ENCODE results near the gene BLVRB. TPM values are rescaled to one million over a fixed set of nuclear protein-coding genes. Genes with fewer than 3 reads are reported as not detected.

Gene BLVRB
- polyA plus RNA-seq, 2 of the 4 experiments (the other 2 are of a cell fraction), result 202 to 280 TPM

DNA sequence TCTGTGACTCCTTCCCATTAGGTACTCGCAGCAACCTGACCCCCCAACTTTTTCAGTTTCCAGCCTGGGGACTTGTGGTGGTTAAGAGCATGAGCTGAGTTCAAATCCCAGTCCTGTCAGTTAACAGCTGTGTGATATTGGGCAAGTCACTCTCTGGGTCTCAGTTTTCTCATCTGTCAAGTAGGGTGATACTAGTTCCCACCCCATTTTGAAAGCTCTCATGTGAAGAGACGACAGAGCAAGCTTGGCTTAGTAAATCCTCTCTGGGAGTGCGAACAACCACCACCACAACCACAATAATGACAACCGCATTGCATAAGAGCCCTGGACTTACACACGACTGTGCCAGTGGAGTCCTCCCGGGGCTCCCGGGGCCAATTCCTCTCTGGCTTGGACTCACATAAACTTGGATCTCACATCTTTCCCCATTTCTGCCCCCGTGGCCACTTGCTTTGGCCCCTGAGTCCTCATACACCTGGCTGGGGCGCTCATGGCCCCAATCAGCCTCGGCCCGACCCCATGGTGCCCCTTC, 454 bp downstream of the BLVRB start (continued):
- TF ChIP-seq, protein P1, sequence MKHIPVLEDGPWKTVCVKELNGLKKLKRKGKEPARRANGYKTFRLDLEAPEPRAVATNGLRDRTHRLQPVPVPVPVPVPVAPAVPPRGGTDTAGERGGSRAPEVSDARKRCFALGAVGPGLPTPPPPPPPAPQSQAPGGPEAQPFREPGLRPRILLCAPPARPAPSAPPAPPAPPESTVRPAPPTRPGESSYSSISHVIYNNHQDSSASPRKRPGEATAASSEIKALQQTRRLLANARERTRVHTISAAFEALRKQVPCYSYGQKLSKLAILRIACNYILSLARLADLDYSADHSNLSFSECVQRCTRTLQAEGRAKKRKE (CRISPR knock-in tag; IDR thresholded peaks at IDR 0.05; ENCODE audit: low read depth), result no peak
- TF ChIP-seq RNF2 (IDR thresholded peaks at IDR 0.05; ENCODE audit: borderline replicate concordance, low read depth), result no peak
- peak; percentile 99 for TF ChIP-seq KDM1A (IDR thresholded peaks at IDR 0.05; ENCODE audit: low read depth)
- TF ChIP-seq EP300 (IDR thresholded peaks at IDR 0.05), result no peak
- TF ChIP-seq, protein P2, sequence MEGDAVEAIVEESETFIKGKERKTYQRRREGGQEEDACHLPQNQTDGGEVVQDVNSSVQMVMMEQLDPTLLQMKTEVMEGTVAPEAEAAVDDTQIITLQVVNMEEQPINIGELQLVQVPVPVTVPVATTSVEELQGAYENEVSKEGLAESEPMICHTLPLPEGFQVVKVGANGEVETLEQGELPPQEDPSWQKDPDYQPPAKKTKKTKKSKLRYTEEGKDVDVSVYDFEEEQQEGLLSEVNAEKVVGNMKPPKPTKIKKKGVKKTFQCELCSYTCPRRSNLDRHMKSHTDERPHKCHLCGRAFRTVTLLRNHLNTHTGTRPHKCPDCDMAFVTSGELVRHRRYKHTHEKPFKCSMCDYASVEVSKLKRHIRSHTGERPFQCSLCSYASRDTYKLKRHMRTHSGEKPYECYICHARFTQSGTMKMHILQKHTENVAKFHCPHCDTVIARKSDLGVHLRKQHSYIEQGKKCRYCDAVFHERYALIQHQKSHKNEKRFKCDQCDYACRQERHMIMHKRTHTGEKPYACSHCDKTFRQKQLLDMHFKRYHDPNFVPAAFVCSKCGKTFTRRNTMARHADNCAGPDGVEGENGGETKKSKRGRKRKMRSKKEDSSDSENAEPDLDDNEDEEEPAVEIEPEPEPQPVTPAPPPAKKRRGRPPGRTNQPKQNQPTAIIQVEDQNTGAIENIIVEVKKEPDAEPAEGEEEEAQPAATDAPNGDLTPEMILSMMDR (IDR thresholded peaks at IDR 0.05), result no peak
- TF ChIP-seq, protein P3, sequence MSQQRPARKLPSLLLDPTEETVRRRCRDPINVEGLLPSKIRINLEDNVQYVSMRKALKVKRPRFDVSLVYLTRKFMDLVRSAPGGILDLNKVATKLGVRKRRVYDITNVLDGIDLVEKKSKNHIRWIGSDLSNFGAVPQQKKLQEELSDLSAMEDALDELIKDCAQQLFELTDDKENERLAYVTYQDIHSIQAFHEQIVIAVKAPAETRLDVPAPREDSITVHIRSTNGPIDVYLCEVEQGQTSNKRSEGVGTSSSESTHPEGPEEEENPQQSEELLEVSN (IDR thresholded peaks at IDR 0.05; ENCODE audit: borderline replicate concordance, low read depth), result no peak
- TF ChIP-seq, protein P4, sequence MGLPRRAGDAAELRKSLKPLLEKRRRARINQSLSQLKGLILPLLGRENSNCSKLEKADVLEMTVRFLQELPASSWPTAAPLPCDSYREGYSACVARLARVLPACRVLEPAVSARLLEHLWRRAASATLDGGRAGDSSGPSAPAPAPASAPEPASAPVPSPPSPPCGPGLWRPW (IDR thresholded peaks at IDR 0.05), result 0 out of 2 replicates have a peak, but pooled peaks have one; percentile 12
- TF ChIP-seq POLR2A (IDR thresholded peaks at IDR 0.05; ENCODE audit: low read length), result no peak
- no peak for TF ChIP-seq ZFP36 (IDR thresholded peaks at IDR 0.05; ENCODE audit: borderline replicate concordance, partially characterized antibody)
- TF ChIP-seq NPAS2 (CRISPR knock-in tag; IDR thresholded peaks at IDR 0.05; ENCODE audit: borderline replicate concordance), result no peak
- TF ChIP-seq, protein P5, sequence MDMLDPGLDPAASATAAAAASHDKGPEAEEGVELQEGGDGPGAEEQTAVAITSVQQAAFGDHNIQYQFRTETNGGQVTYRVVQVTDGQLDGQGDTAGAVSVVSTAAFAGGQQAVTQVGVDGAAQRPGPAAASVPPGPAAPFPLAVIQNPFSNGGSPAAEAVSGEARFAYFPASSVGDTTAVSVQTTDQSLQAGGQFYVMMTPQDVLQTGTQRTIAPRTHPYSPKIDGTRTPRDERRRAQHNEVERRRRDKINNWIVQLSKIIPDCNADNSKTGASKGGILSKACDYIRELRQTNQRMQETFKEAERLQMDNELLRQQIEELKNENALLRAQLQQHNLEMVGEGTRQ (IDR thresholded peaks at IDR 0.05), result no peak
- TF ChIP-seq, protein P6, sequence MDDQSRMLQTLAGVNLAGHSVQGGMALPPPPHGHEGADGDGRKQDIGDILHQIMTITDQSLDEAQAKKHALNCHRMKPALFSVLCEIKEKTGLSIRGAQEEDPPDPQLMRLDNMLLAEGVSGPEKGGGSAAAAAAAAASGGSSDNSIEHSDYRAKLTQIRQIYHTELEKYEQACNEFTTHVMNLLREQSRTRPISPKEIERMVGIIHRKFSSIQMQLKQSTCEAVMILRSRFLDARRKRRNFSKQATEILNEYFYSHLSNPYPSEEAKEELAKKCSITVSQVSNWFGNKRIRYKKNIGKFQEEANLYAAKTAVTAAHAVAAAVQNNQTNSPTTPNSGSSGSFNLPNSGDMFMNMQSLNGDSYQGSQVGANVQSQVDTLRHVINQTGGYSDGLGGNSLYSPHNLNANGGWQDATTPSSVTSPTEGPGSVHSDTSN (IDR thresholded peaks at IDR 0.05), result 0 out of 2 replicates have a peak, but pooled peaks have one; percentile 28
- no peak for TF ChIP-seq MAFK (IDR thresholded peaks at IDR 0.05; ENCODE audit: partially characterized antibody)
- peak; percentile 94; the same call in 1 of the 2 replicates for TF ChIP-seq HDAC2 (IDR thresholded peaks at IDR 0.05)
- no peak for TF ChIP-seq EHMT2 (IDR thresholded peaks at IDR 0.05; ENCODE audit: low read depth)
- TF ChIP-seq, protein P7, sequence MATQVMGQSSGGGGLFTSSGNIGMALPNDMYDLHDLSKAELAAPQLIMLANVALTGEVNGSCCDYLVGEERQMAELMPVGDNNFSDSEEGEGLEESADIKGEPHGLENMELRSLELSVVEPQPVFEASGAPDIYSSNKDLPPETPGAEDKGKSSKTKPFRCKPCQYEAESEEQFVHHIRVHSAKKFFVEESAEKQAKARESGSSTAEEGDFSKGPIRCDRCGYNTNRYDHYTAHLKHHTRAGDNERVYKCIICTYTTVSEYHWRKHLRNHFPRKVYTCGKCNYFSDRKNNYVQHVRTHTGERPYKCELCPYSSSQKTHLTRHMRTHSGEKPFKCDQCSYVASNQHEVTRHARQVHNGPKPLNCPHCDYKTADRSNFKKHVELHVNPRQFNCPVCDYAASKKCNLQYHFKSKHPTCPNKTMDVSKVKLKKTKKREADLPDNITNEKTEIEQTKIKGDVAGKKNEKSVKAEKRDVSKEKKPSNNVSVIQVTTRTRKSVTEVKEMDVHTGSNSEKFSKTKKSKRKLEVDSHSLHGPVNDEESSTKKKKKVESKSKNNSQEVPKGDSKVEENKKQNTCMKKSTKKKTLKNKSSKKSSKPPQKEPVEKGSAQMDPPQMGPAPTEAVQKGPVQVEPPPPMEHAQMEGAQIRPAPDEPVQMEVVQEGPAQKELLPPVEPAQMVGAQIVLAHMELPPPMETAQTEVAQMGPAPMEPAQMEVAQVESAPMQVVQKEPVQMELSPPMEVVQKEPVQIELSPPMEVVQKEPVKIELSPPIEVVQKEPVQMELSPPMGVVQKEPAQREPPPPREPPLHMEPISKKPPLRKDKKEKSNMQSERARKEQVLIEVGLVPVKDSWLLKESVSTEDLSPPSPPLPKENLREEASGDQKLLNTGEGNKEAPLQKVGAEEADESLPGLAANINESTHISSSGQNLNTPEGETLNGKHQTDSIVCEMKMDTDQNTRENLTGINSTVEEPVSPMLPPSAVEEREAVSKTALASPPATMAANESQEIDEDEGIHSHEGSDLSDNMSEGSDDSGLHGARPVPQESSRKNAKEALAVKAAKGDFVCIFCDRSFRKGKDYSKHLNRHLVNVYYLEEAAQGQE (IDR thresholded peaks at IDR 0.05), result no peak
- TF ChIP-seq MYC (IDR thresholded peaks at IDR 0.05; ENCODE audit: borderline replicate concordance, low read length), result no peak
- TF ChIP-seq, protein P8, sequence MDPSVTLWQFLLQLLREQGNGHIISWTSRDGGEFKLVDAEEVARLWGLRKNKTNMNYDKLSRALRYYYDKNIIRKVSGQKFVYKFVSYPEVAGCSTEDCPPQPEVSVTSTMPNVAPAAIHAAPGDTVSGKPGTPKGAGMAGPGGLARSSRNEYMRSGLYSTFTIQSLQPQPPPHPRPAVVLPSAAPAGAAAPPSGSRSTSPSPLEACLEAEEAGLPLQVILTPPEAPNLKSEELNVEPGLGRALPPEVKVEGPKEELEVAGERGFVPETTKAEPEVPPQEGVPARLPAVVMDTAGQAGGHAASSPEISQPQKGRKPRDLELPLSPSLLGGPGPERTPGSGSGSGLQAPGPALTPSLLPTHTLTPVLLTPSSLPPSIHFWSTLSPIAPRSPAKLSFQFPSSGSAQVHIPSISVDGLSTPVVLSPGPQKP (IDR thresholded peaks at IDR 0.05; ENCODE audit: low read depth, low read length), result no peak
- TF ChIP-seq JUN (IDR thresholded peaks at IDR 0.05), result no peak
- TF ChIP-seq, protein P9, sequence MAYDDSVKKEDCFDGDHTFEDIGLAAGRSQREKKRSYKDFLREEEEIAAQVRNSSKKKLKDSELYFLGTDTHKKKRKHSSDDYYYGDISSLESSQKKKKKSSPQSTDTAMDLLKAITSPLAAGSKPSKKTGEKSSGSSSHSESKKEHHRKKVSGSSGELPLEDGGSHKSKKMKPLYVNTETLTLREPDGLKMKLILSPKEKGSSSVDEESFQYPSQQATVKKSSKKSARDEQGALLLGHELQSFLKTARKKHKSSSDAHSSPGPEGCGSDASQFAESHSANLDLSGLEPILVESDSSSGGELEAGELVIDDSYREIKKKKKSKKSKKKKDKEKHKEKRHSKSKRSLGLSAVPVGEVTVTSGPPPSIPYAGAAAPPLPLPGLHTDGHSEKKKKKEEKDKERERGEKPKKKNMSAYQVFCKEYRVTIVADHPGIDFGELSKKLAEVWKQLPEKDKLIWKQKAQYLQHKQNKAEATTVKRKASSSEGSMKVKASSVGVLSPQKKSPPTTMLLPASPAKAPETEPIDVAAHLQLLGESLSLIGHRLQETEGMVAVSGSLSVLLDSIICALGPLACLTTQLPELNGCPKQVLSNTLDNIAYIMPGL (CRISPR knock-in tag; IDR thresholded peaks at IDR 0.05; ENCODE audit: borderline replicate concordance), result no peak
- TF ChIP-seq BHLHE40 (IDR thresholded peaks at IDR 0.05; ENCODE audit: low read depth, low read length), result no peak

Measured in A549 (cell line).